GM21737 (cell line): ENCODE results near the gene SMIM24.
"Not testable (repeated sequence)": the region's sequence is repeated elsewhere in the genome, so short reads cannot be mapped to it uniquely, and the experiment has no call there.

Experiments
- ATAC-seq: cut with Tn5 transposase; IDR thresholded peaks from one replicate; pipeline ENCODE4 v1.9.1; 2021; ENCODE audit warnings: mild to moderate bottlenecking, moderate library complexity; ENCODE audit not compliant: unreplicated experiment

SMIM24 gene

GRCh38 chr19:3457528-3458228 lies 22.6 kb downstream of the SMIM24 start:
- ATAC-seq, result no peak

GRCh38 chr19:3456925-3457527 lies 23.3 kb downstream of the SMIM24 start:
- no peak for ATAC-seq

GRCh38 chr19:3455960-3456601 lies 24.2 kb downstream of the SMIM24 start:
- ATAC-seq, result no peak

GRCh38 chr19:3455393-3455955 lies 24.9 kb downstream of the SMIM24 start:
- no peak for ATAC-seq

GRCh38 chr19:3454656-3455392 lies 25.5 kb downstream of the SMIM24 start:
- no peak for ATAC-seq

- ATAC-seq, result no peak
These were observed 26.5 kb downstream of the SMIM24 start for GRCh38 chr19:3453840-3454239.

GRCh38 chr19:3452942-3453214 lies 27.4 kb downstream of the SMIM24 start:
- not testable (repeated sequence) for ATAC-seq

GRCh38 chr19:3452171-3452941 lies 28.0 kb downstream of the SMIM24 start:
- no peak for ATAC-seq

- no peak for ATAC-seq
These were observed 28.9 kb downstream of the SMIM24 start for GRCh38 chr19:3451451-3451866.

- no peak for ATAC-seq
These were observed 29.4 kb downstream of the SMIM24 start for GRCh38 chr19:3450796-3451411.

- ATAC-seq, result no peak
These were observed 31.6 kb downstream of the SMIM24 start for GRCh38 chr19:3448616-3449334.

- not testable (repeated sequence) for ATAC-seq
These were observed 33.7 kb downstream of the SMIM24 start for GRCh38 chr19:3446657-3447056.

GRCh38 chr19:3444695-3445234 lies 35.6 kb downstream of the SMIM24 start:
- ATAC-seq, result no peak

GRCh38 chr19:3443840-3444694 lies 36.3 kb downstream of the SMIM24 start:
- no peak for ATAC-seq

GRCh38 chr19:3442487-3443071 lies 37.7 kb downstream of the SMIM24 start:
- no peak for ATAC-seq

- ATAC-seq, result no peak
These were observed 38.4 kb downstream of the SMIM24 start for GRCh38 chr19:3441986-3442329.

- ATAC-seq, result no peak
These were observed 39.0 kb downstream of the SMIM24 start for GRCh38 chr19:3441089-3441985.
